Calu3 (cell line): ENCODE results near the gene SETBP1. TPM values are rescaled to one million over a fixed set of nuclear protein-coding genes. Genes with fewer than 3 reads are reported as not detected.

Experiments
- BruUV-seq: library from RNA; stranded (reverse); fragments of 400-500 nt; replicated peaks from 2 replicates; lab custom pipeline; 2021; lab: Mats Ljungman, UMichigan
- CTCF ChIA-PET: fragments of 300-600 bp; sonication (Branson Sonifier 250); formaldehyde crosslinking; loops from one replicate; lab custom pipeline; 2022; ENCODE audit warnings: antibody characterized with exemption; lab: Charles Lee
- DNase-seq: peaks from one replicate; pipeline ENCODE4 v3.0.0; 2022
- H3K27ac Mint-ChIP-seq: one replicate; pipeline ENCODE4 v1.8.0; 2022; ENCODE audit warnings: mixed read lengths; ENCODE audit not compliant: unreplicated experiment
- H3K27me3 Mint-ChIP-seq: one replicate; pipeline ENCODE4 v1.8.0; 2022; ENCODE audit warnings: mixed read lengths; ENCODE audit not compliant: unreplicated experiment
- H3K36me3 Mint-ChIP-seq: one replicate; pipeline ENCODE4 v1.8.0; 2022; ENCODE audit warnings: mild to moderate bottlenecking, moderate library complexity, mixed read lengths; ENCODE audit not compliant: insufficient read depth, unreplicated experiment
- H3K4me1 Mint-ChIP-seq: one replicate; pipeline ENCODE4 v1.8.0; 2022; ENCODE audit warnings: mild to moderate bottlenecking, low read depth, mixed read lengths; ENCODE audit not compliant: unreplicated experiment
- H3K4me3 Mint-ChIP-seq: one replicate; pipeline ENCODE4 v1.8.0; 2022; ENCODE audit warnings: mild to moderate bottlenecking, low read depth, moderate library complexity, mixed read lengths; ENCODE audit not compliant: unreplicated experiment
- H3K9me3 Mint-ChIP-seq: one replicate; pipeline ENCODE4 v1.8.0; 2022; ENCODE audit warnings: low read depth, mixed read lengths; ENCODE audit not compliant: unreplicated experiment
- CTCF ChIP-seq: fragments of 200-600 bp; IDR thresholded peaks from one replicate; pipeline ENCODE4 v1.8.0; 2022; ENCODE audit warnings: antibody characterized with exemption; ENCODE audit not compliant: unreplicated experiment
- intact Hi-C: fragments of 100-400 bp; cut with micrococcal nuclease; formaldehyde crosslinking; loops from one replicate; pipeline ENCODE4 v1.10.0; 2022; ENCODE audit not compliant: unreplicated experiment
- total RNA-seq: library from RNA; stranded (reverse); gene quantifications from 2 replicates; pipeline ENCODE4 v1.2.3, GENCODE V29; 2022

Gene SETBP1
- total RNA-seq, 1 experiment from 2014 or later, result 6.0 TPM

GRCh38 chr18:44750774-44751173 is 70.1 kb downstream of the SETBP1 start:
- BruUV-seq, result no TSS peak
- no peak for TF ChIP-seq CTCF
- no peak overlapping the region for H3K27ac Mint-ChIP-seq
- intact Hi-C loops, result no loop called here
- H3K4me3 Mint-ChIP-seq, result no peak overlapping the region
- no peaks in the 10 kb centered on the region for H3K36me3 Mint-ChIP-seq
- CTCF ChIA-PET, result no interaction called here
- H3K9me3 Mint-ChIP-seq, result no peaks in the 10 kb centered on the region
- DNase-seq, result no peak
- no peaks in the 10 kb centered on the region for H3K4me1 Mint-ChIP-seq
- no peaks in the 10 kb centered on the region for H3K27me3 Mint-ChIP-seq

- no peaks in the 10 kb centered on the region for H3K9me3 Mint-ChIP-seq
- no peaks in the 10 kb centered on the region for H3K36me3 Mint-ChIP-seq
- H3K27me3 Mint-ChIP-seq, result no peaks in the 10 kb centered on the region
- no peak overlapping the region for H3K4me3 Mint-ChIP-seq
- no peak for DNase-seq
- CTCF ChIA-PET, result no interaction called here
- intact Hi-C loops, result no loop called here
- no peaks in the 10 kb centered on the region for H3K4me1 Mint-ChIP-seq
- no peak for TF ChIP-seq CTCF
- no peak overlapping the region for H3K27ac Mint-ChIP-seq
- BruUV-seq, result no TSS peak
These were observed 73.9 kb downstream of the SETBP1 start for GRCh38 chr18:44754567-44754966.

GRCh38 chr18:44758861-44759631 is 78.4 kb downstream of the SETBP1 start:
- intact Hi-C loops, result no loop called here
- TF ChIP-seq CTCF, result no peak
- Mint-ChIP-seq H3K9me3 (no peaks in the 10 kb centered on the region), H3K36me3 (no peaks in the 10 kb centered on the region), H3K4me1 (peaks cover 17% of the 10 kb centered on the region), H3K4me3 (no peak overlapping the region), H3K27ac (no peak overlapping the region), H3K27me3 (no peaks in the 10 kb centered on the region)
- BruUV-seq, result no TSS peak
- no peak for DNase-seq
- CTCF ChIA-PET, result no interaction called here

- no peak overlapping the region for H3K27ac Mint-ChIP-seq
- H3K4me3 Mint-ChIP-seq, result no peak overlapping the region
- no peak for DNase-seq
- intact Hi-C loops, result no loop called here
- no peaks in the 10 kb centered on the region for H3K36me3 Mint-ChIP-seq
- H3K27me3 Mint-ChIP-seq, result no peaks in the 10 kb centered on the region
- H3K4me1 Mint-ChIP-seq, result peaks cover 17% of the 10 kb centered on the region
- no peaks in the 10 kb centered on the region for H3K9me3 Mint-ChIP-seq
- BruUV-seq, result no TSS peak
- TF ChIP-seq CTCF, result no peak
- CTCF ChIA-PET, result no interaction called here
These were observed 79.2 kb downstream of the SETBP1 start for GRCh38 chr18:44759925-44760342.
